Stimulated activated CD8-positive, alpha-beta memory T cell treated with anti-CD3 and anti-CD28 coated beads, Interleukin-12 subunit alpha, Interleukin-12 subunit beta, amount 100 ng/mL, for 24 hours (primary cell): ENCODE results near the gene FOS.
A peak's percentile ranks its signal among the peaks of the same experiment; 100 is the strongest.
"Not testable (repeated sequence)": the region's sequence is repeated elsewhere in the genome, so short reads cannot be mapped to it uniquely, and the experiment has no call there.

Experiments used
- DNase-seq: peaks from one replicate; pipeline ENCODE4 v3.0.0-alpha.2; 2020; ENCODE audit errors: extremely low read depth

The FOS gene

DNA sequence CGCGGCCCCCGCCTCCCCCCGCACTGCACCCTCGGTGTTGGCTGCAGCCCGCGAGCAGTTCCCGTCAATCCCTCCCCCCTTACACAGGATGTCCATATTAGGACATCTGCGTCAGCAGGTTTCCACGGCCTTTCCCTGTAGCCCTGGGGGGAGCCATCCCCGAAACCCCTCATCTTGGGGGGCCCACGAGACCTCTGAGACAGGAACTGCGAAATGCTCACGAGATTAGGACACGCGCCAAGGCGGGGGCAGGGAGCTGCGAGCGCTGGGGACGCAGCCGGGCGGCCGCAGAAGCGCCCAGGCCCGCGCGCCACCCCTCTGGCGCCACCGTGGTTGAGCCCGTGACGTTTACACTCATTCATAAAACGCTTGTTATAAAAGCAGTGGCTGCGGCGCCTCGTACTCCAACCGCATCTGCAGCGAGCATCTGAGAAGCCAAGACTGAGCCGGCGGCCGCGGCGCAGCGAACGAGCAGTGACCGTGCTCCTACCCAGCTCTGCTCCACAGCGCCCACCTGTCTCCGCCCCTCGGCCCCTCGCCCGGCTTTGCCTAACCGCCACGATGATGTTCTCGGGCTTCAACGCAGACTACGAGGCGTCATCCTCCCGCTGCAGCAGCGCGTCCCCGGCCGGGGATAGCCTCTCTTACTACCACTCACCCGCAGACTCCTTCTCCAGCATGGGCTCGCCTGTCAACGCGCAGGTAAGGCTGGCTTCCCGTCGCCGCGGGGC lies at the start of gene FOS:
FOS (plus strand) TSS at position 407 of the 731 bp plus-strand sequence; CDS start at position 562, 155 bp downstream.
- peak; percentile 67 for DNase-seq

DNA sequence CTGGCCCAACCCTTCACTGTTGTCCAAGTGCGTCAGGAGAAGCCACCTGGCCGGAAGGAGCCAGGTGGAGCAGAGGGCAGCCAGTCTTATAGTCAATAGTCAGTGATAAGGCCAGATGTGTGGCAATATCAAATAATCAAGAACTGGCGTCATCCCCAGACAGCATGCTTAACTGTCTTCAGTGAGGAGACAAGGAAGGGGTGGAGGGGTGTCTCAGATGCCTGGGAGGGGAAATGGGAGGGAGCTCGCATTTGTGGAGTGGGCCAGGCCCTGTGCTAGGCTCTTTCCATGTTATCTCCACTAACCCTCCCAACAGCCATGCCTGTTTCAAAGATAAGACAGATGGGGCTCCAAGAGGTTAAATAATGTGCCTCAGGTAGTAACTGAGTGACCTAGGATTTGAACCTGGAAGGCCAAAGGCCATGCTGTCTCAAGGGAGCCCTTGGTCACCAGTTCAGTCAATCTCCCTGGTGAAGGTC lies 48.9 kb upstream of the FOS start:
- DNase-seq = no peak

DNA sequence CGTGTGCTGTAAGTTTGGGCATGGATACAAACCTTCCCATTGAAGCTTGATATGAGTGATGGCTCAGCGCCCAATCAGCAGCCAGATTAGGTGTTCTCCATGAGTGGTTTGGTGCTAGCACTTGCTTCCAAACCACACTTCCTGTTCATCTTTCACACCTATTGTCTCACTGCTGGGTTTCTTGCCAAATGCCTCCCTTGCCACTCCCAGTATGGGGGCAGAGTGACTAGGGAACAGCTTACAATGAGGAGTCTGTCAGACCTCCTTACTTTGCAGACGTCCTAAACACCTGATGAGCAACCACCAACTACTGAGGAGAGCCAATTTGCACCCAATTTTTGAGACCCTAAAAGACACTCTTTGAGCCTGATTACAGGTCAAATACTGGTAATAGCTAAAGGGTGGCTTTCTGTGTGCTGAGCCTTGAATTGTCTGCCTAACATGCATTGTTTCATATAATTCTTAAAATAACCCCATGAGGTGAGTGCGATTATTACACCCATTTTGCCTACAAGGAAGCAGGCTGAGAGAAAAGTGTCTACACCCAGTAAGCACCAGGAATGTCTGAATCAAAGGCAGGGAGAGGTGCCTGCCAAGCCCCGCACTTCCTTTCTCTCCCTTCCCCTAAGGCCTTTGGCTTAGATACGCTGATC lies 48.4 kb upstream of the FOS start:
- no peak for DNase-seq

DNA sequence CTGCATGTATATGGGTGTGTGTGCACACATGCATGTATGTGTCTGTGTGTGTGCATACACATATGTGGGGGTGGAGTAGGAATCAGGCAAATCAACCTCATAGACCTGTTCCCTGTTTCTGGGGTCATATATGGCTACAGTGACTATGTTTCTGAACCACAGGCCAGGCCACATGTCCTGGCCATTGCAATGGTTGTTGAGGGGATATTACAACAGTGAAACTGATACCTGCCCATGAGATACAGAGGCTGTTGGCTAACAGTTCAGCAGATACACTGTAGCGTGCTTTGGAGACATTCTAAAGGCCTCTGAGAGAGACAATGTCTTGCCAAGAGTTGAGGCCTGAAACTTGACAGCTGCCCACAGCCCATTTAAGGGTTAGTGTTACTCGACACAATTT lies 47.3 kb upstream of the FOS start:
- no peak for DNase-seq

DNA sequence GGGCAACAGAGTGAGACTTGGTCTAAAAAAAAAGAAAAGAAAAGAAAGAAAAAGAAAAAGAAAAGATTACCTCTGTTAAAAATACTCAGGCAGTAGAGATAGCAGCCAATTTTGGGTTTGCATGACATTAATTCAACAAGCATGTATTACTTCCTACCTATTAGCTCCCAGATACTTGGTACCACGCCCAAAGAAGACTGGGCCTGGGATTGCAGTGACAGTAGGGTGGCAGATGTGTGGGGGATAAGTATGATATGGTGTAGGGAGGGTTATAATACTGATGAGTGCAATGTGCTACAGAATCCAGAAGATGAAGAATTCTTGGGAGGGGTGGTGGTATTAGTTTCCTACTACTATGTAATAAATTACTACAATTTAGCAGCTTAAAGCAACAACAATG lies 46.4 kb upstream of the FOS start:
- DNase-seq = no peak

DNA sequence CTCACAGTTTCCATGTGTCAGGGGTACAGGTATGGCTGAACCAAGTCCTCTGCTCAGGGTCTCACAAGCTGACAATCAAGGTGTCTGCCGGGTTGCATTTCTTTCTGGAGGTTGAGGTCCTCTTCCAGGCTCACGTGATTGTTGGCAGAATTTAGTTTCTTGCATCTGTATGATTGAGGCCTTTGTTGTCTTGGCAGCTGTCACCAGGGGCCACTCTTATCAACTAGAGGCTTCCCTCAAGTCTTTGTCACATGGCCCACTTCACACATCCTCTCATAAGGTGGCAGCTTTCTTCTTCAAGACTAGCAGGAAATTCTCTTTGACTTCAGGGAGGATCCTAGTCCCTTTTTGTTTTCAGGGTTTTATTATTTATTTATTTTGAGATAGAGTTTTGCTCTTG lies 46.0 kb upstream of the FOS start:
- DNase-seq = no peak

DNA sequence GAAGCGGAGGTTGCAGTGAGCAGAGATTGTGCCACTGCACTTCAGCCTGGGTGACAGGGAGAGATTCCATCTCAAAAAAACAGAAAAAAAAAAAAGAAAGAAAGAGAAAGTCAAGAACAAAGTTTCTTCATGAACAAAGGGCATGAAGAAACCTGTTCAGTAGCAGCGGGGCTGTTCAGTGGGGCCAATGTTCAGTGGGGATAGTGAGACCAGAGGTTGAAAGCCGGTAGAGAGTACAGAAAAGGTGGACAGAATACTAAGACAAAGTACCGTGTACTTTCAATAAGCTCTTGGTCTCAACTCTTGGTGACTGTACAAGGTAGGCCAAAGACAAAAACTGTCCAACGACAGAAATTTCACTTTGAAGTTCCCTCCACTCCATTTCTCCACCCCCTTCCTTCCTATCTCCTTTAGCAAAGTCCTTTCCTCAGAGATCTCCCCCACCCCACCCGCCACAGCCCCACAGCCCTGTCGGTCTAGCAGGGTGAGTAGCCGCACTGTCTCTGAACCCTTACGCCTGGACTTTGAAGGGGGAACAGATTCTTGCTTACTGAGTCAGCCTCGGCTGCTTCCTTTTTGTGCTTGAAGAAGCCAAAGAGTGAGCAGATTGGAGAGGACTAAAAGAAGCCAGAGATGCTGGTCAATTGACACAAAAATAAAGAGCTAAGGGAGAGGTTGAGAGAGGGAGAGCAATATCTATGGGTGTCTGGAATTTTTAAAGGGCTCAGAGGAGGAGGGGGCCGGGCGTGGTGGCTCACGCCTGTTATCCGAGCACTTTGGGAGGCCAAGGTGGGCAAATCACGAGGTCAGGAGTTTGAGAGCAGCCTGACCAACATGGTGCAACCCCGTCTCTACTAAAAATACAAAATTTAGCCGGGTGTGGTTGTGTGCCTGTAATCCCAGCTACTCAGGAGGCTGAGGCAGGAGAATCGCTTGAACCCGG lies 44.2 kb upstream of the FOS start:
- no peak for DNase-seq

DNA sequence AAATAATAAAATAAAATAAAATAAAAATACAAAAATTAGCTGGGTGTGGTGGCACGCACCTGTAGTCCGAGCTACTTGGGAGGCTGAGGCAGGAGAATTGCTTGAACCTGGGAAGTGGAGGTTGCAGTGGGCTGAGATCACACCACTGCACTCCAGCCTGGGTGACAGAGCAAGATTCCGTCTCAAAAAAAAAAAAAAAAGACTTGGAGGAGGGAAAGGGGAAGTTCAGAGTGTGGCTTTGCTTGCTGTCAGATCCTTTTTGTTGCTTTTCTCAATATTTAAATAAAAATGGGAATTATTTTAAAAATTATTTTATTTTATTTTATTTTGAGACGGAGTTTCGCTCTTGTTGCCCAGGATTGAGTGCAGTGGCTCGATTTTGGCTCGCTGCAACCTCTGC lies 43.4 kb upstream of the FOS start:
- DNase-seq = not testable (repeated sequence)

DNA sequence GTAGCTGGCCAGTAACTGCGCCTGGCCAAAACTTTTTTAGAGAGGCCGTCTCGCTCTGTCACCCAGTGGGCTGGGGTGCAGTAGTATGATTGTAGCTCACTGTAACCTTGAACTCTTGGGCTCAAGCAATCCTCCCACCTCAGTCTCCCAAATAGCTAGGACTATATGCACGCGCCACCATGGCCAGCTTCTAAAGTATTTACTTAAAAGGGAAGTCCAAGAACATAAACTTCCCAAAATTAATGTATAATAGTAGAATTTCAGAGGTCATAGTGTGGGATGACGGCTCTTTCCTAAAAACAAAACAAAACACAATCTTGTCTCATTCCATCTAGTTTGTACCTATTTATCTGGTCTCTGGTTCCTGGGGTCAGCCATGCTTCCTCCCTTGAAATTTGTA lies 42.2 kb upstream of the FOS start:
- DNase-seq = no peak

DNA sequence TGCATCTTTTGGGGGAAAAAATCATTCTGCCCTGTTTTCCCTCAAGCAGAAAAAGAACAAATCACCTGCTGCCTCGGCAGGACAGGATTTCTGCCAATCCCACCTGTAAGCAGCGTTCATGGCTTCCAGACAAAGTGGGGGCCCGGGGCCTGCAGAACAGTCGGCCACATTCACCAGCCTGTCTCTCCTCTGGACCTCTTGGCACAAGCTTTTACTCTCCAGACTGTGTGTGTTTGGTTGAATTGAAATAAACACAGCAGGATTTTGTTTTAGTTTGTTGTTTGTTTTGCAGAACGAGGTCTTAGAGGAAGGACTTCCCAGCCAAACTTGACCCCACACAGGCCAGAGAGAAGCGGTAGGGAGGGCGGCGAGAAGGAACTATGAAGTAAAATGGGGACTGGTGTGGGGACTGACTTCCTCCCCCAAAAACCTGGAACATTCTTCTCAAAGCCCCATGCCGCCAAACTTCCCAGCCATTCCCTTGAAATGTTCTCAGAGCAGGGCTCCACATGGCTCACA lies 41.7 kb upstream of the FOS start:
- no peak for DNase-seq

DNA sequence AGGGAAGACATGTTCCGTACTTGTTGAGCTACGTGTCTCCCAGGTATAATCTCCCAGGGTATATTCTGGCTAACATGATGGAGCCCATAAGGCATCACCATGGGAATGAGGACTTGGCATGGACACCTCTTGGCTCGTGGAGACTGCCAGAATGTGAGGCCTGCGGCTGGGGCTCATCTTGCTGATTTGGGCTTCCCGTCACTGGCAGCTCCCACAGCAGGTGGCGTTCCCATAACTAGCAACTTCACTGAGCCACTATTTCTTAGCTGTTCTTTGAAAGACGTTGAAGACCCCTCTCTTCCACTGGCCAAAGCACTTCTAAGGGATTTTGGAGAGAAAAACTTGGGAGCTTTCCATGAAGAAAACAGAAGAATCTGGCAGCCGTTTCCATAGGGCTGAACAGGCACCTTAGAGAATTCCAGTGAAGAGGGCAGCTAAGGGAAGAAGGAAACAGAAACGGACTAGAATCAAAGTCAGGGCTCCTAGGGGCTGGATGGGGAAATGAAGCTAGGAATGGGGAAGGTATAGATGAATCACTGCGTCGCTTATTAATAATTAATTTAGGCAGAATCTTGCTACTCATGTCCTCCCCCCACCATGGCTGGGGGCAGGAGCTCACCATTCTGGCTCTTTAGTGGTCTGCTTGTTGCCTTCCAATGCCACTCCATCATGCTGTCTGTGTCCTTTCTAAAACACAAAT lies 39.7 kb upstream of the FOS start:
- no peak for DNase-seq

DNA sequence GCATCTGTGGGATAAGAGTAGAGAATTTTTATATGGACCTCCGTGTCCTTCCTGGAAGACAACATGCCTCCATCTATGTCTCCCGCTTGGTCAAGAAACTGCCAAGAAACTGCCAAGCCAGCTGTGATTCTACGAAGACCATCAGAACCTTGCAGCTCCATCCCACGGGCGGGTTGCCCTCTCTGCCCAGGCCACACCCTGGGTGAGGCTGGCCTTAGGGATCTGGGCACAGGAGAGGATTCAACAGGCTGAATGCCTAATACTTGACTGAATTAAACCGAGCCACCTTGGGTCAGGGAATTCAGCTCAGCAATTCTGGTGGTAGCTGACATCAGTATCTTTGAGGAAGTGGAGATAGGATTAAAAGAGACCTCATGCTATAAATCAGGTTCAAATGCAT lies 37.8 kb upstream of the FOS start:
- DNase-seq = no peak

DNA sequence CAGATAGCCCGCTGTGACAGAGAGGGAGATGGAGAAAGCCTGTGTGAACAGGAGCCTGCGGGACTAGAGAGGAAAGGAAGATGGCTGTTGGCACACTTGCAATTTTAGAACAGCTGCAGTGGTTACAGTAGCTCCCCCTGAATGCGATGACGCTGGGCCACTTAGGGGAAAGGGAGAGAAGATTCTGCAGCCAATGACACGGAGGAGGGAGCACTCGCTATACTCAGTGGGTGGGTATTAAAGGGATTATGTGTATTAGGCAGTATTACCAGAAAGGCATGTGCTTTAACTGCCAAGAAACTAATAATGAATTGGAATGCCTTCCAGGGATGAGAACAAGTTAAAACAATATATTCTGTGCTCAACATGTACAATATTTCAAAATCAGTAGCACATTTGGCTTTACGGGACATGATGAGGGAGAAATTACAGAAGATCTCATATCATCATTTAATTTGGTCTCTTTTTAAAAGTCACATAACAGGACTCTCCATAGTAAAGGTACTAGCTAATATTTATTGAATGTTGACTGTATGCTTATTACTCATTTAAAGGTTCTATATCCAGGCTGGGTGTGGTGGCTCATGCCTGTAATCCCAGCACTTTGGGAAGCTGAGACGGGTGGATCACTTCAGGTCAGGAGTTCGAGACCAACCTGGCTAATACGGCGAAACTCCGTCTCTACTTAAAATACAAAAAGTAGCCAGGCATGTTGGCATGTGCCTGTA lies 35.9 kb upstream of the FOS start:
- DNase-seq = no peak

DNA sequence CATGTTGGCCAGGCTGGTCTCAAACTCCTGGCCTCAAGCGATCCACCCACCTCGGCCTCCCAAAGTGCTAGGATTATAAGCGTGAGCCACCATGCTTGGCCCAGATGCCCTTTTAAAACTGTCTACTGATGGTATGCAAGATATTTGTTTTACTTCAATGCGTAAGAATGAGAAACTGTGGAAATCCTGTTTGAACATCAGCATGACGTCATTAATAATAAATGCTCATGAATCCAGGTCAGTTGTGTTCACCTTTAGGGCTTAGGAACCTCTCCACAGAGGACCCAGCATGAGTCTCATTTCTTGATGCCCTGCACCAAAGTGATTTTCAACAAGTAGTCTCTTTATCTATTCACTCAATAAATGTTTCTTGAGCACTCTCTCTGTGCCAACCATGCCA lies 34.5 kb upstream of the FOS start:
- DNase-seq = no peak

DNA sequence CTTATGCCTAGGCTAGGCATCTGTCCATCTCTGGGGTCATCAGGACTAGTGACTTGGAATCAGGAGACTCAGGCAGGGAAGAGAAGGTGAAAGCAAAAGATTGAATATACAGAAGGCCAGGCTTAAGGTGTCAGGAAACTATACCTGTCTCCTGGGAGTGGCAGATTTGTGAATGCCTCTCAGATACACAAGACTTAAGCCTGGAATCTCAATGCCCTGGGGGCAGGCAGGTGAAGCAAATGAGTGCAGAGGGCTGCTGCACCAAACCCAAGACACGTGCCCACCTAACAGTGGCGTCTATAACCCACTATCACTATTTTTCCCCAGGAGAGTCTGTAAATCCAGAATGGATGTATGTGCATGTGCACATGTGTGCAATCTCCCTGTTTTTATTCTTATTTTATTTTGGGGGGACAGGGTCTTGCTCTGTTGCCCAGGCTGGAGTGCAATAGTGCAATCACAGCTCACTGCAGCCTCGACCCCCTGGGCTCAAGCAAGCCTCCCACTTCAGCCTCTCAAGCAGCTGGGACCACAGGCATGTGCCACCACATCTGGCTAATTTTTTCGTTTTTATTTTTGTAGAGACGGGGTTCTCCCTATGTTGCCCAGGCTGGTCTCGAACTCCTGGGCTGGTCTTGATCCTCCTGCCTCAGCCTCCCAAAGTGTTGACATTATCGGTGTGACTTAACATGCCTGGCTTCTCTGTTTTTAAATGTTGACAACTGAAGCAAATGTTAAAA lies 31.9 kb upstream of the FOS start:
- no peak for DNase-seq

DNA sequence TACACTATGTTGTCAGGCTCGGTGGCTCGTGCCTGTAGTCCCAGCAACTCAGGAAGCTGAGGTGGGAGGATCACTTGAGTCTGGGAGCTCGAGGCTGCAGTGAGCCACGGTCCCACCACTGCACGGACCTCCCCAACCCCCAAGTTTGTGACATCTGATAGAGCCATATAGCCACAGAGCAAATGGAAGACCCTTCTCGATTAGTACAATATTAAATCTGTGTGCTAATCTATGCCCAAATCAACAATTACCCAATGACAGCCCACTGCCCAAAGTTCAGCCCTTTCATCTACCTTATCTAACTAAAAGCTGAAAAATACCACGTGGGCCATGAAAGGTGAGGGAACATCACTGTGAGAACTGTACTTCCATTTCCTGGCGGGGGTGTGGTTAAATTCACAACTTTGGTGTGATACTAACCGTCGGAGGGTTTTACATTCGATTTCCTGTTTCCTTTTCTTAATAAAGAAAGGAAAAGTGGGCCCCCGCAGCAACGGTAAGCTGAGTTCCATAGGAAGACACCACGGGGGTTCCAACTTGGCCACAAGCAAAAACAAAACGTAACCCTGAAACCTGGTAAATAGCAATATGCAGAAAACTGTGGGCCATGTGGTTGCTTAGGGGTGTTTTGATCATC lies 31.2 kb upstream of the FOS start:
- DNase-seq = no peak

DNA sequence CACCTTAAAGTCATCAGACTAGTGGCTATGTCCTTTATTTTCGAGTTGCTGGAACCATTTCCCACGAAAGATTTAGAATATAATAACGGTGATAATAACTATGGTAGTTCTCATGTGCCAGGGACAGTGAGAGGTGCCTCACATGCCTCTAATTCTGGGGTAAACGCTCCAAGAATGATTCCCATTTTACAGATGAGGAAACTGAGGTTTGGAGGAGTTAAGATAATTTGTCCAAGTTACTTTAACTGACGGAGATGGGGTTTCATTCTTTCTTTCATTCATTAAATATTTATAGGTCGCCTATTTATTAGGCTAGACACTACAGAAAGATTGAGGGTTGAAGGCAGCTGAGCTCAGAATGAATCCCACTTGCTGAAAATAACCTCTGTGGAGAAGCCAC lies 30.7 kb upstream of the FOS start:
- no peak for DNase-seq

DNA sequence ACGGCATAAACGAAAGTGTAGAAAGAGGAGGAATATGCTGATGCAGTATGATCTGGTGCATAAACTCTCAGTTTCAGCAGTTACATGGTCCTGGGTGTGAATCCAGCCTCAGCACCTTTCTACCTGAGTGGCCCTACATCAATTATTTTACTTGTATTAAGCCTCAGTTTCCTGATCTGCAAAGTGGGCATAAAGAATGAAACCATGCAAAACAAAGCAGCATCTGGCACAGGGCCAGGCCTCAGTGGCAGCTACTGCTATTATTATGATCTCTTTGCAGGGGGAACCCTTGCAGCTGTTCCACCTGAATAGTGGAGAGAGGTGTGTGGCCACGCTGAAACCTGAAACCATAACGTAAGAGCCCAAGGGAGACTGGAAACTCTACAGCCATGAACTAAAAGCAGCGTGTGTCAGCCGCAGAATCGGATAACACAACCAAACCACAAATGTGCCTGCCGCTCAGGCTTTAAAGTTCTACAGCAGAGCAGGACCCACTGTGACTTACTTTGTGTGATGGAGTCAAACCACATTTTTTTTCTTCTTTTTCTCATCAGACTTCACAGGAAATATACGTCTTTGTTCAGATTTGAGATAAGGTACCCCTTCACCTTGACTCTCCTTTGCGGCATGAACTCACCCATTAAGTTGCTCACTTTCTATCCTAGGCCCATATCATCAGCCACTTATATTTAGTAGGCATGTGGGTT lies 29.2 kb upstream of the FOS start:
- no peak for DNase-seq

DNA sequence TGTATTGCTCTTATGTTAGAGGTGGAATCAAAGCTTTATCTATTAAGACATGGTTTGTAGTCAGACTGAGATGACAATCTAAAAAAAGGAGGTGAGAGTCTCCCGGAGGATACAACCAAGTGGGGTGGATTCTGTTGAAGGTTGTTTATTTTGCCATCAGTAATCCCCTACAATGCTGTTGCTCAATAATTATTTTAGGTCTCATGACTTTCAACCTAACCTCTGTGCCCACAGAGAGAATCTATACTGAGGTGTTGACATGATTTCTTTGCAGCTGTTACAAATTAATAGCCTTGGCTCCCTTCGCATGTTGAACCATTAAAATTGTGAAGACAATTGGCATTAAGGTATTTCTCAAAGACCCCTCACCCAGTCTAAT lies 28.7 kb upstream of the FOS start:
- no peak for DNase-seq
